NT2/D1 (cell line): ENCODE measurements around the gene GSTO1.

Experiments used
- DNase-seq: peaks from one replicate; pipeline ENCODE4 v3.0.0-alpha.2; 2011; ENCODE audit warnings: low read depth, low spot score
- H3K27me3 ChIP-seq: 2 replicates; pipeline ENCODE4 v1.6.0; 2011; ENCODE audit warnings: mild to moderate bottlenecking; ENCODE audit not compliant: insufficient read length, insufficient read depth
- H3K36me3 ChIP-seq: 2 replicates; pipeline ENCODE4 v1.6.1; 2011; ENCODE audit warnings: mild to moderate bottlenecking, low read length, mixed read lengths; ENCODE audit not compliant: insufficient read depth, insufficient read length
- H3K4me1 ChIP-seq: 2 replicates; pipeline ENCODE4 v1.5.1; 2011; ENCODE audit not compliant: insufficient read depth, insufficient read length
- H3K4me3 ChIP-seq: 2 replicates; pipeline ENCODE4 v1.5.1; 2011; ENCODE audit warnings: low read depth; ENCODE audit not compliant: insufficient read length
- H3K9ac ChIP-seq: 2 replicates; pipeline ENCODE4 v1.6.0; 2011; ENCODE audit warnings: low read depth; ENCODE audit not compliant: insufficient read length
- H3K9me3 ChIP-seq: 2 replicates; pipeline ENCODE4 v1.5.1; 2011; ENCODE audit warnings: mild to moderate bottlenecking, low read length; ENCODE audit not compliant: insufficient read depth
- SUZ12 ChIP-seq: IDR thresholded peaks from 2 replicates; pipeline ENCODE4 v1.6.1; 2011; ENCODE audit not compliant: insufficient read length, insufficient read depth; ENCODE audit errors: extremely low read depth
- YY1 ChIP-seq: IDR thresholded peaks from 2 replicates; pipeline ENCODE4 v1.6.1; 2011; ENCODE audit not compliant: insufficient read length, insufficient read depth
- ZNF274 ChIP-seq: IDR thresholded peaks from 2 replicates; pipeline ENCODE4 v1.6.1; 2011; ENCODE audit warnings: mild to moderate bottlenecking, low read depth, low read length

GSTO1 gene

GRCh38 chr10:104277785-104278184 is 23.1 kb downstream of the GSTO1 start:
- DNase-seq: no peak
- Histone ChIP-seq H3K27me3 (no peaks in the 10 kb centered on the region), H3K4me3 (no peak overlapping the region), H3K36me3 (peaks cover 6% of the 10 kb centered on the region), H3K9me3 (no peaks in the 10 kb centered on the region), H3K9ac (no peak overlapping the region), H3K4me1 (no peaks in the 10 kb centered on the region)
- TF ChIP-seq ZNF274: no peak
- TF ChIP-seq YY1: no peak
- TF ChIP-seq SUZ12: no peak

- Histone ChIP-seq H3K4me3 (no peak overlapping the region), H3K27me3 (no peaks in the 10 kb centered on the region), H3K9me3 (no peaks in the 10 kb centered on the region), H3K9ac (no peak overlapping the region), H3K36me3 (peaks cover 6% of the 10 kb centered on the region), H3K4me1 (no peaks in the 10 kb centered on the region)
- no peak for TF ChIP-seq ZNF274
- no peak for TF ChIP-seq YY1
- no peak for TF ChIP-seq SUZ12
- DNase-seq: no peak
These were observed 25.0 kb downstream of the GSTO1 start for GRCh38 chr10:104279550-104280259.

- Histone ChIP-seq H3K36me3 (peaks cover 6% of the 10 kb centered on the region), H3K27me3 (no peaks in the 10 kb centered on the region), H3K9ac (no peak overlapping the region), H3K4me1 (no peaks in the 10 kb centered on the region), H3K4me3 (no peak overlapping the region), H3K9me3 (no peaks in the 10 kb centered on the region)
- no peak for DNase-seq
- no peak for TF ChIP-seq YY1
- no peak for TF ChIP-seq ZNF274
- TF ChIP-seq SUZ12: no peak
These were observed 27.0 kb downstream of the GSTO1 start for GRCh38 chr10:104281694-104282093.

- no peak for DNase-seq
- H3K9ac ChIP-seq: no peak overlapping the region
- no peaks in the 10 kb centered on the region for H3K9me3 ChIP-seq
- no peaks in the 10 kb centered on the region for H3K27me3 ChIP-seq
- no peaks in the 10 kb centered on the region for H3K4me1 ChIP-seq
- TF ChIP-seq YY1 (no peak), ZNF274 (no peak), SUZ12 (no peak)
- H3K36me3 ChIP-seq: no peaks in the 10 kb centered on the region
- no peak overlapping the region for H3K4me3 ChIP-seq
These were observed 30.2 kb downstream of the GSTO1 start for GRCh38 chr10:104284846-104285245.

GRCh38 chr10:104286939-104287338 is 32.2 kb downstream of the GSTO1 start:
- DNase-seq: no peak

DNA sequence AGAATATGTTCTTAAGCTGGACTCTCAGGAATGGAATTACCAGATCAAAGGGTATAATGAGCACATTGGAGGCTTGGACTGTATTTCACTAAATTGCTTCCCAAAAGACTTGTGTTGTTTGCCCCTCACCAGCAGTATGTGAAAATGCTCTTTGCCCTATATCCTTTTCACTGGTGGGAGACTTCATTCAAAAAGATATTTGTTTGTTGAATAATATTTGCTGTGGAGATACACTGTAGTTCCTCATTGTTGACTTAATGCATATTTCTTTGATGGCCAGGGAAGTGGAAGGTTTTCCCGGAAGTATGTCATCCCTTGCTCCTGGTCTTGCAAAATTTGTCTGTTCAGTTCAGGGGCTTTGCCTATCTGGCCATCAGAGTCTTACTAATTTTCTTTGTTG is 33.7 kb downstream of the GSTO1 start:
- Histone ChIP-seq H3K4me3 (no peak overlapping the region), H3K27me3 (no peaks in the 10 kb centered on the region), H3K4me1 (peaks cover 2% of the 10 kb centered on the region), H3K36me3 (no peaks in the 10 kb centered on the region), H3K9ac (no peak overlapping the region), H3K9me3 (no peaks in the 10 kb centered on the region)
- no peak for DNase-seq
- TF ChIP-seq SUZ12 (no peak), YY1 (no peak), ZNF274 (no peak)

More at GRCh38 chr10:104286939-104287338, 32.2 kb downstream of the GSTO1 start:
- H3K4me1 ChIP-seq: peaks cover 2% of the 10 kb centered on the region
- TF ChIP-seq SUZ12: no peak
- no peak for TF ChIP-seq YY1
- no peak for TF ChIP-seq ZNF274
- no peaks in the 10 kb centered on the region for H3K36me3 ChIP-seq
- no peak overlapping the region for H3K4me3 ChIP-seq
- no peaks in the 10 kb centered on the region for H3K9me3 ChIP-seq
- no peak overlapping the region for H3K9ac ChIP-seq
- H3K27me3 ChIP-seq: no peaks in the 10 kb centered on the region

DNA sequence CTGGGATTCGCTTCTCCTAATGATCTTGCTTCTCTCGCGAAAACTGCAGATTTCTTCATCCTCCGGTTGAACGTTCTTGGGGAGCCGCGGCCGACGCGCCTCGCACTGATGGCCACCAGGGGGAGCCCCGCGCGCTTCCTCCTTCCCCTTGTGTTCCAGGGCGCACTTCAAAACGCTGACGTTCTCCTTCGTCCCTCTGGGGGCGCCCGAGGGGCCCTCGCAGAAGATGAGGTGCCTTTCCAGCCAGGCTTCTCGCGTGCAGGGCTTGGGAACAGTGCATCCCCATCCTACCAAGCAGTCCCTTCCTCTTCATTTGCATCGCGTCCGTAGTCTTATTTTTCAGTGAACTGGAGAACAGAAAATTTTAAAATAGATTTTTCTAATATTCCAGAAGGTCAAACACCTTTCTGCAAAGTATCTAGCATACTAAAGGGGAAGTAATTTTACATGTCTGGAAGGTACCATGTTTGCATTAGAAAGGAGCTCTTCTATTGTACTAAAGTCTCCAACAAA is 36.8 kb downstream of the GSTO1 start:
- H3K9ac ChIP-seq: no peak overlapping the region
- DNase-seq: peak; percentile 64
- no peaks in the 10 kb centered on the region for H3K36me3 ChIP-seq
- H3K4me3 ChIP-seq: no peak overlapping the region
- H3K27me3 ChIP-seq: no peaks in the 10 kb centered on the region
- H3K9me3 ChIP-seq: no peaks in the 10 kb centered on the region
- H3K4me1 ChIP-seq: peaks cover 2% of the 10 kb centered on the region
- TF ChIP-seq ZNF274 (no peak), YY1 (no peak), SUZ12 (no peak)
